T-helper 1 cell (primary cell): ENCODE data around the gene ACER3.
"Not testable (repeated sequence)": the region's sequence is repeated elsewhere in the genome, so short reads cannot be mapped to it uniquely, and the experiment has no call there.

Experiments used
- DNase-seq, 5 donors: peaks; one replicate each; pipeline ENCODE4 v3.0.0-alpha.2; 2012 to 2020
- total RNA-seq, 4 donors: gene quantifications; one replicate each; lab custom pipeline; 2026; lab: John Stamatoyannopoulos, UW

ACER3 gene
- total RNA-seq, result 11.0 to 17.4 (median 12.6) reads per million in 4 donors

DNA sequence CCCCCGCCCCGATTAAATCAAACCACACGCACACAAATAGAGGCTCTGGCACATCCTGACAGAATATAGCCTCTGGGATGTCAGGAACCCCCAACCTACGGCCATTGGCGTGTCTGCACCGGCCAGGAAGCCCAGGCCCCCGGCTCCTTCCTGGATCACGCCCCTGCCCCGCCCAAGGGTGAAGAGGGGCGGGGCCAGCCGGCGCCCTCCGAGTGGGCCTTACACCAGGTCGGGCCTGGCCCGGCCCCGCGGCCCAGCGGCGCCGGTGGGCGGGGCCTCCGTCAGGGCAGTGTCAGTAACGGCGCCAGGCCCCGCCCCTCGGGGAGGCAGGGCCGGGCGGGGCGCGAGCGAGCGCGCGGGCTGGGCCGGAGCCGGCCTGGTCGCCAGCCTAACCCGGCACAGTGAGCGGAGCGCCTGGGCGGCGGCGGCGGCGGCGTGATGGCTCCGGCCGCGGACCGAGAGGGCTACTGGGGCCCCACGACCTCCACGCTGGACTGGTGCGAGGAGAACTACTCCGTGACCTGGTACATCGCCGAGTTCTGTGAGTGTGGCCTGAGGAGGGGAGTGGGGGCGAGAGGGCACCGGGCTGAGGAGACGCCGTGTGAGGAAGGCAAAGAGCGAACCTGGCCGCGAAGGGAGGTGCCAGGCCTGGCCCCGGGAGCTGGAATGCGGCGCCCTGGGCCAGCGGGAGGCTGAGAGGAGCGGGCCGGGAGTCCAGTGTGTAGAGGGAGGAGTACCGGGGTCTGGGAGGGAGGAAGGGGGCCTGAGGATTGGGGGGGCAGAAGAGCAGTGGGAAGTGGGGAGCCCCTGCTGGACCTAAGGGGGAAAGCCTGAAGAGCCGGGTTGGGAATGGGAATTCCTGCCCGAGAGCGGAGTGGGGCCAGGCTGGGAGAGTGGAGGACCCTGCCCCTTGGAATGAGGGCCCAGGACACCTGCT lies at the start of gene ACER3:
Gene ACER3 (plus strand): TSS at position 380 of the 937 bp plus-strand sequence. CDS start 59 bp downstream, at position 439.
- DNase-seq, result peak; percentile 65 to 92 (median 74)

DNA sequence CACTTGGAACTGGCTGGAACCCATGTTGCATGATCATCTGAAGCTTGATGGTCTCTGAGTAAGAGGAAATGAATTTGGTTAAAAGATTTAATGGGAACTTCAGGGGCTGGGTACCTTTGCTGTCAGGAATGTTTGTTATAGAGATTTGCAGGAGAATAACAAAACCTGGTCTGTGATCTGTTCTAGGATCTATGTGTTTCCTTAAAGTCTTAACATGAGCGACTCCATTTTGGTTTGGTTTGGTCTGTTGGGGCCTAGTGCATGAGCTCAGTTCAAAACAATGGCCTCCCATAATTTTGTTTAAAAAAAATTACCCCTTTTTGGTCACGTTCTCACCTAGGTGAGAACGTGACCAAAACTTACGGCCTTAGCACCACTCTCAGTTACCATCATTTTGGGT lies 49.5 kb upstream of the ACER3 start:
- no peak for DNase-seq

DNA sequence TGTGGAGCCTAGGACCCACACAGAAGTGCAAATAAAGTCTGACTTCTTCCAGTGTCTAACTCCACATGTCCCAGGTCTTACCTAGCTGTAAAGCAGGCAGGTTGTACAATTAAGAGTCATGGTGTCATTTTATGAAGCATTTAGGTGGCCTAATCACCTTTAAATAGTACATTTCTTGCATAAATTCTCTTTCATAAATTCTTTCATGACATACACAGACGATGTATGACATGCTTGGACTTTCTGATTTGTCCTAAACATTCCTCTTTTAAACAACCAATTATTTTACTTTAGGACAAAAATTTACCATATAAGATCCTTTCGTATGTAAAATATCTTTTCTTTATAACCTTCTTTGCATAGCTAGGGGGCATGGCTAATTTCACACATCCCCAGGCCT lies 46.3 kb upstream of the ACER3 start:
- no peak for DNase-seq

DNA sequence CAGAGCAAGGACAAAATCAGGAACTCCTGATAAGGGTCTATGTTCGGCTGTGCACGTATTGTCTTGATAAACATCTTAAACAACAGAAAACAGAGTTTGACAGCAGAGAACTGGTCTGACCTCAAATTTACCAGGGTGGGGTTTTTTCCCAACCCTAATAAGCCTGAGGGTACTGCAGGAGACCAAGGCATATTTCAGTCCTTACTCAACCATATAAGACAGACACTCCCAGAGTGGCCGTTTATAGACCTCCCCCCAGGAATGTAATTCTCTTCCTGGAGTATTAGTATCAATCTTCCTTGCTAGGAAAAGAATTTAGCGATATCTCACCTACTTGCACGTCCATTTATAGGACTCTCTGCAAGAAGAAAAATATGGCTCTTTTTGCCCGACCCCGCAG lies 45.0 kb upstream of the ACER3 start:
- not testable (repeated sequence) for DNase-seq

DNA sequence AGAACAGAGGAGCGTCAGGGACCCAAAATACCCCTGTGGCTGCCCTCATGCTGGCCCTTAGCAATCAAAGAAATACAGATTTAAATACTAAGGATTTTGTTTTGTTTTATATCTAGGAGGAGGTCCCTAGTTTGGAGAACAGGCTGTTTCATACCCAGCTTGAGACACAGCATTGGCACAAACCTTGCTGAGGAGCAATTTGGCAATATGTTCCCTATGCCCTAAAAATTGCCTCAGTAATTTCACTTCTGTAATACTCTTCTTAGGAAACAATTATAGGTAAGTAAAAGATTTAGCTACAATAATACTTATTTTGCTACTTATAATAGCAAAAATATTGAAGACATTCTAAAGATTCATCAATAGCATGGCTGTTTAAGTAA lies 40.5 kb upstream of the ACER3 start:
- DNase-seq, result no peak

DNA sequence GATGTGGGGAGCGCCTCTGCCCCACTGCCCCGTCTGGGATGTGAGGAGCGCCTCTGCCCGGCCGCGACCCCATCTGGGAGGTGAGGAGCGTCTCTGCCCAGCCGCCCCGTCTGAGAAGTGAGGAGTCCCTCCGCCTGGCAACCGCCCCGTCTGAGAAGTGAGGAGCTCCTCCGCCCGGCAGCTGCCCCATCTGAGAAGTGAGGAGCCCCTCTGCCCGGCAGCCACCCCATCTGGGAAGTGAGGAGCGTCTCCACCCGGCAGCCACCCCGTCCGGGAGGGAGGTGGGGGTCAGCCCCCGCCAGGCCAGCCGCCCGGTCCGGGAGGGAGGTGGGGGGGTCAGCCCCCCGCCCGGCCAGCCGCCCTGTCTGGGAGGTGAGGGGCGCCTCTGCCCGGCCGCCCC lies 39.3 kb upstream of the ACER3 start:
- not testable (repeated sequence) for DNase-seq

DNA sequence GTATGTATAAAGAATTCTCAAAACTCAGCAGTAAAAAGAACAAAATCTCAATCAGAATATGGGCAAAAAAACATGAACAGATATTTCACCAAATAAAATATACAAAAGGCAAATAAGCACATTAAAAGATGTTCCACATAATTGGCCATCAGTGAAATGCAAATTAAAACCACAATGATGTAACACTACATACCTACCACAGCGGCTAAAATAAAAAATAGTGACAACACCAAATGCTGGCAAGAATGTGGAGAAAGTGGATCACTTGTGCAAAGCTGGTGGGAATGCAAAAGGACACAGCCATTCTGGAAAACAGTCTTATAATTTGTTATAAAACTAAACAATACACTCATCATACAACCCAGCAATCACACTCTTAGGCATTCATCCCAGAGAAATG lies 38.3 kb upstream of the ACER3 start:
- no peak for DNase-seq

DNA sequence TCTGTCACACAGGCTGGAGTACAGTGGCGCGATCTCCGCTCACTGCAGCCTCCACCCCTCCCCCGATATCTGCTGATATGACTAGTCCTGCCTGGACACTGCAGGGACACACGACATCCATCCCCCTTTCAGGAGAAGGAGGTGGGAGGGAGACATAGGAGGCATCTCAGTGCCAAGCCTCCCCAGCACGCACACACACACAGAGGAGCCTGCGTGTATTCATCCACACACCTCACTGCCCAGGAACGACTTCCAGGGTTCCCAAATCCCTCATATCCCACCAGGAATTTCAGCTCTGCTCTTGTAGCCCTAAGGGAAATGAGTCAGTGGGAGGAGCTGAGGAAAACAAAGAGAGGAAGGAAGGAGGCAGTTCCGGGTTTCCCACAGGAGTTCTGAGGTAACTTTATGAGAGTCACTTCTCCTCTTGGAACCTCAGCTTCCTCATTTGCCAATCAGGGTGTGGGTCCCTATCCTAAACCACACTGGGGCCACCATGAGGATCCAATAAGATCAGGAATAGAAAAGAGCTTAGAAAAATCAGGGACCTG lies 37.2 kb upstream of the ACER3 start:
- DNase-seq, result no peak

DNA sequence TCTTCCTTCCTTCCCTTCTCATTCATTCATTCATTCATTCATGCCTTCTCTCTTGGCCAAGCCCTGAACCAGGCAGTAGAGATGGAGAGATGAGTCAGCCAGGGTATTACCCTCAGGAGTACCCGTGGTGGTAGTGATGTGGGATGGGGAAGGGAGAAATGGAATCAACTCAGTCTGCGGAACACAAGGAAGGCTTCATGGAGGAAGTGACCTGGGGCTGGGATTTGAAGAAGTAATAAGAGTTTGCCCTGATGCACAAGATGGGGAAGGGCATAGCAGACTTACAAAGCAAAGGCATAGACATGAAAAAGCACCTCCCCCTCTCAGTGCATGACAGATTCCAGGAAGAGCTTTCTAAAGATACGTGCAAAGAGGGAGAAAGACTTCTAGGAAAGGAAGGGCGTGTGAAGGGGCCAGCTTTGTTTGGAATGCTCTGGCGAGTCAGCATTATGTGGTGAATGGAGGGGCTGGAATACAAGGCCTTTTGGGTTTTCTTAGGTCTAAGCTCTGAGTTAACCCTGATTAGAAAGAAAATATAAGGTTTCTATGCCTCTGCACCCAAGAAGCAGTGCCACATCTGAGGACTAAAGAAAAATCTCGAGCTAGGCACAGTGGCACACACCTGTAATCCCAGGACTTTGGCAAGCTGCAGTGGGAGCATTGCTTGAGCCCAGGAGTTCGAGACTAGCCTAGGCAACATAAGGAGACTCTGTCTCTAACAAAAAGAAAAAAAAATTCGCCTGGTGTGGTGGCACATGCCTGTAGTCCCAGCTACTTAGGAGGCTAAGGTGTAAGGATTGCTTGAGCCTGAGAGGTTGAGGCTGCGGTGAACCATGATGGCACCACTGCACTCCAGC lies 36.4 kb upstream of the ACER3 start:
- peak in 1 of 5 donors; percentile 26 for DNase-seq

DNA sequence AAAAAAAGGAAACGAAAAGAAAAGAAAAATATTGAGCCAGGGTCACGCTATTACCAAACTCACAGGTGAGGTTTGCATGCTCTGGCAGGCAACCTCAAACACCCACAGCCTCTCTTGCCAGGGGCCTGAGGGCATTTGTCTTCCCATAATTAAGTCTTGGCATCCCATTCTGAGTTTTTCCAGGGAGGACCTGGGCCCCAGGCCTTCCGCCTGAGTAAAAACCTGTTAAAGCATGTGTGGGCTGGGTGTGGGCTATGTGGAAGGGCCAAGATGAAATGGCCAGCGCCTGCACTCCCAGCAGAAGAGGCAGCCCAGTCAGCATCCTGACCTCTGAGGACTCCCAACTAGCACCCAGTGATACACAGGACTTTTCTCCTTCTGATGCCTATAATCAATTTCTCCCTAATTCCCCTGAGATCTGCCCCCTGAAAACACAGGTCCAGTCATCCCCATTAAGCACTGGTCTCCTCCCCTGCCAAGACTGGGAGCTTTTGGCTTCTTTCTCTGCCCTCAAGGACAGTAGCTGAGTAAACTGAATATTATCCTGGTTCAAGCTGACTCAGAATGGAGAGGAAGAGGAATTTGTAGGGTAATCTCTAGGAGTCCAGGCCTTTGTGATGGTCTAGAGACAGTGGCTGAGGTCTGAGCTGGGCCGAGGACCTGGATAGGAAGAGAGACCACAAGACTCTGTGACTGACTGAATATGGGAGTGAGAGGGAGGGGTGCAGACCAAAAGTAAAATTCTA lies 35.6 kb upstream of the ACER3 start:
- no peak for DNase-seq

DNA sequence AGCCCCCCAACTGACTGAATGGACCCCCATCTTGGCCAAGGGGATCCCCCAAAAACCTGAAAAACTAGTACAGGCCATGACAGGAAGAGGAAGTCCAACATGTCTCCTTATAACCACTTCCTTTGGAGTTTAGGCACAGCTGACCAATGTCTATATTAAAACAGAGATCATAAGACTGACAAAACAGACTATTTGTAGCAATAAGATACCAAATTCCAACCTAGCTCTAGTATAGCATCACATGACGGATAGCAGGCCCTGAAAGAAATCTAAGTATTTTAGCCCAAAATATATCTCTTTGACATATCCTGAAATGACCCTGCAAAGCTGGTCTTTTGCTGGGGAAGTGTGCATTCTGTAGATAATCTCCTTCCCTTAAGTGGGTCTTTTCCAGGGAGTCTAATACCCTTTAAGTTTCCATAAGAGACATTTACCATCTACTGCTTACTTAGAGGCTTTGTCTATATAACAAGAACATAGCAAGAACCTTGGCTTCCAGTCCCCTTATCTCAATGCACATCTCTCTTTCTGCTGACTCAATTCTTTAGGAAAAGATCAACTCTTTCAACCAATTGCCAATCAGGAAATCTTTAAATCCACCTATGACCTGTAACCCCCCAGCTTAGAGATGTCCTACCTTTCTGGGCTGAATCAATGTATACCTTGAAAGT lies 34.9 kb upstream of the ACER3 start:
- DNase-seq, result no peak

DNA sequence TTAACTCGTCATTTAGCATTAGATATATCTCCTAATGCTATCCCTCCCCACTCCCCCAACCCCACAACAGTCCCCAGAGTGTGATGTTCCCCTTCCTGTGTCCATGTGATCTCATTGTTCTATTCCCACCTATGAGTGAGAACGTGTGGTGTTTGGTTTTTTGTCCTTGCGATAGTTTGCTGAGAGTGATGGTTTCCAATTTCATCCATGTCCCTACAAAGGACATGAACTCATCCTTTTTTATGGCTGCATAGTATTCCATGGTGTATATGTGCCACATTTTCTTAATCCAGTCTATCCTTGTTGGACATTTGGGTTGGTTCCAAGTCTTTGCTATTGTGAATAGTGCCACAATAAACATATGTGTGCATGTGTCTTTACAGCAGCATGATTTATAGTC lies 34.2 kb upstream of the ACER3 start:
- DNase-seq, result not testable (repeated sequence)

DNA sequence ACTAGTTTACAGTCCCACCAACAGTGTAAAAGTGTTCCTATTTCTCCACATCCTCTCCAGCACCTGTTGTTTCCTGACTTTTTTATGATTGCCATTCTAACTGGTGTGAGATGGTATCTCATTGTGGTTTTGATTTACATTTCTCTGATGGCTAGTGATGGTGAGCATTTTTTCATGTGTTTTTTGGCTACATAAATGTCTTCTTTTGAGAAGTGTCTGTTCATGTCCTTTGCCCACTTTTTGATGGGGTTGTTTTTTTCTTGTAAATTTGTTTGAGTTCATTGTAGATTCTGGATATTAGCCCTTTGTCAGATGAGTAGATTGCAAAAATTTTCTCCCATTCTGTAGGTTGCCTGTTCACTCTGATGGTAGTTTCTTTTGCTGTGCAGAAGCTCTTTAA lies 33.7 kb upstream of the ACER3 start:
- not testable (repeated sequence) for DNase-seq

DNA sequence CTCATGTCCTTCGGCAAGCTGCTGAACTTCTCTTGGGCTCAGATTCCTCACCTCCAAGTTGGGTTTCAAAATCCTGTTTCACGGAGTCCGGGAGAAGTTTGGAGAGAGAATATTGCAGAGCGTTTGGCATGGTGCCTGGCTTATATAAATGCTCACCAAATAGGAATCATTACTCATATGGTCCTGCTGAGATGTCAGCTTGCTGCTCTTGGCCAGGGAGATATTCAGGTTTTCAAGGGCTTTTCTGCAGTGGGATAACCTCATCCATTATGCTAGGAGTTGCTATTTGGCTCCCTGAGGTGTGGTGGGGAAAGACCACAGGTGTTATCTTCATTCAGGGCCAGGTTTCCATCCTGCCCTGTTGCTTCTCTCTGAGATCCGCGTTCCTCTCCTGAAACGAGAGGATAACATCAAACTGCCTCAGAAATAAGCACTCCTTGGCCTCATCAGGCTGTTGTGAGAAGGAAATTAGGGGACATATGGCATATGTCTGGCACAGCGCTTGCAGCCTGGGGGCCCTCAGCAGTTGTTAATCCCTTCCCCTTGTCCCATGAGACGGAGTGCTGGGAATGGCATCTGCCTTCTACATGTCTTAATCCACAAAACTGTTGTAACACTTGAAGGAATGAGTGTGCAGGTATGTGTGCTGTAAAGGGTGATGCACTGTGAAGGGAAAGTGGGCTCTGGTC lies 29.9 kb upstream of the ACER3 start:
- no peak for DNase-seq

DNA sequence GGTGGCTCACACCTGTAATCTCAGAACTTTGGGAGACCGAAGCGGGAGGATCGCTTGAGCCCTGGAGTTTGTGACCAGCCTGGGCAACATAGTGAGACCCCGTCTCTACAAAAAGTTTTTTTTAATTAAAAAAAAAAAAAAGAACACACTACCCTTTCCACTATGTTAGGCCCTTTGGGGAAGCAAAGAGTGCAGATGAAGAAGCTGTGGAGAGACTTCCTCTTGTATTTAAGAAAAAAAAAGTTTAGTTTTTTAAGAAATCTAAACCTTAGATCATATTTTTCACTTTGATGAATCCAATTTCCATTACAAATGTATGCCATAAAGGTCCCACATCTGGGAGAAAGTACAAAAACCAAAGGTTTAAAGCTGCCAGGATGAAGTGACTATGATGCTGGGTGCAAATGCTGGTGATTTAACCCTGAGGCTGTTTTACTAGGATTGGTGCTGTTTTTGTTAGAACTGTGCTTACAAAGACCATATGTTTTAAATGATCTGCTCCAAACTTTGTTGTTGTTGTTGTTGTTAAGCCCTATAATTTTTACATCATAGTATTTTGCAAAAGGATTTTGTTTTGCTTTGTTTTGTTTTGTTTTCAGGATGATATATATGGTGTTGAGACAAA lies 28.9 kb upstream of the ACER3 start:
- DNase-seq, result no peak

DNA sequence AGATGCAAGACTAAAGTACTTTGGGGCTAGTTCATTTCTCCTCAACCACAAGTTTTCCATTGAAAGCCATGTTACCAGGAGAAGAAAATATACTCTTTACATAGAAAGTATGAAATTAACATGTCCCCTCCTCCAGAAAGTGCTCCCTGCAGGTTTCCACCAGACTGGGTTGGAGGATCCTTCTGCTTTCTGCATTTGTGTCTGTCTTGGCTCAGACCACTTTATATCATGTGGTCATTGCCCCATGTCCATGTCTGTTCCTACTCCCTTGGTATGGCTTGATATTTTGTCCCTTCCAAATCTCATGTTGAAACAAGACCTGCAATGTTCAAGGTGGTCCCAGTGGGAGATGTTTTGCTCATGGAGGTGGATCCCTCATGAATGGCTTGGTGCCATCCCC lies 28.4 kb upstream of the ACER3 start:
- DNase-seq, result no peak

DNA sequence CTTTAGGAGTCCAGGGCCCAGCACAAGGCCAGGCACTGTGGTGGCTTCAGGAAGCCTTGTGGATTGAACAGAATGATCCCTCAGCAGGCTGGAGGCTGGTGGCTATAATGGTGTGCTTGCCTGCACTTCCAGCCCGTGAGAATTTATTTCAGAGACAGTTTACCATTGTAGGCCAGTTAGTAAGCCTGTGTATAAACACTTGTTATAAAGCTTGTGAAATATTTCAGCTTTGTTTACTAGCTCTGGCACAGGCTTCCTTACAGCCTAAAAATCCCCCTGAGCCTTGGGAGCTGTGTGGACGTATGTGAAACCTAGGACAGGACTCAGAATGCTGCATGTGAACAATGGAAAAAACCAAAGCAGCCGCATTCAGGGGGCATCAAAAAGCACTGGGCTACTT lies 26.6 kb upstream of the ACER3 start:
- no peak for DNase-seq

DNA sequence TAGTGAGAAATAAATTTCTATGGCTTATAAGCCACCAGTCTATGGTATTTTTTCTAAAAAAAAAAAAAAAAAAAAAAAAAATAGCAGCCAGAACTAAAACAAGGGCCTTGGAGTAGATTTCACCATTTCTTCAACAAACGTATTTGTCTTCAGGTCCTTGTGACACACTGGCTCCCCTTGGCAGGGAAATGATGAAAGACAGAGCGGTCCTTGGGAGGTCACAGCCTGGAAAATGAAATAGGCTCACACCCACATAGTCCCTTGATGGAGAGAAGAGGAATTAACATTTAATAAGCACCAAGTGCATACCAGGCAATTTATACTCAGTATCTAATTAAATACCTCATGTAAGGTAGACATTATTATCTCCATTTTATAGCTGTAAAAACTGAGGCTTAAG lies 25.7 kb upstream of the ACER3 start:
- DNase-seq, result no peak

DNA sequence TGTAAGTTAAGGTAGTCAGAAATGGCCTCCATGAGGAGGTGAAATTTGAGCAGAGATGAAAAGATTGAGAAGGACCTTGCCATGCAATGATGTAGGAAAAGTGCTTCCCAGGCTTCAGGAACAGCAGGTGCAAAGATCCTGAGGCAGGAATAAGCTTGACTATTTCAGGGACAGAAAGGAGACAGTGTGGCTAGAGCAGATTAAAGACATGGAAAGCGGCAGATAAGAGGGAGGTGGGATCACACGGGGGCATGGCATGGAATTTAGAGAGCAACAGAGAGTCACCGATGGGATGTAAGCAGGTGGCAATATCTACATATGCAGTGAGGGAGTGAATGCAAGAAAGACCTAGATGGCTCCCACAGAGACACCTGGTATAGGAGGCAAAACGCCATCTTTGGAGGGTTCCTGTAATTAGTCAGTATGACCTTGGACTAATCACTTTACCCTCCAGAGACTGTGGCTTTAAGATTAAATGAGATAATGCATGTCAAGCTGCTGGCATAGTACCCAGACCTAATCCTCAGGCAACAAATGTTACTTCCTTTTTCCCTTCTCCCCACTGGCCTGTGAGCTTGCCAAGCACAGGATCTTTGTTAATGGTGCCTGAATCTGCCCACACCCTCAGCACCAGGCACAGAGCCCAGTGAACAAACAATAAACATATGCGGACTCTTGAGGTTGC lies 24.6 kb upstream of the ACER3 start:
- DNase-seq, result no peak

DNA sequence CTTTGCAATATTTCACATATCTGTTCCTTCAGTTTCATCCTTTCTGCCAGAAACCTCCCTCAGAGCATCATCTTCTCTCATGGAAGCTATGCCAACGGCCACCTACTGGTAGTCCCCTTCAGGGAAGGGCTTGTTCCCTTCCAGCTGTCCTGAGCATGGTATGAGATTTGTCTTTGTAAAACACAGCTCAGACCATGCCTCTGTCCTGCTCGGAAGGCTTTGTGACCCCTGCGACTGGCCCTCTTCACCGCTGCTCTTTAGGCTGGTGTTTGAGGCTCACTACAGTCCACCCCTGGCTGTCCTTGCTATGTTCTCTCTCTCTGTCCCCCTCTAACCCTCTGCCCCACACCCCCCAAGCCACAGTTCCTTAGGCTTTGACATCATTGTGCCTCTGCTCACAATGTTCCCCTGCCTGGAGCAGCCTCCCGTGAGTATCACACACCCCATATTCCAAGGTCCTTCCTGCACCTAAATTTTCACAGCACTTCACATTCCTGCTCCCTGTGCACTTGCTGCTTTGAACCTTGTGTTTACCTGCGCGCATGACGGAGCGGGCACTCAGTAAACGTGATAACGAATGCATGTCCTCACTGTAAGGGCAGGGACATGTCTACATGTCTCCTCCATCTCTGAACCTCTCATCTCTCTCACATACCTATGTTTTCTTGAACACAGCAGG lies 24.0 kb upstream of the ACER3 start:
- no peak for DNase-seq
